ENCODE results near the gene PSMB11. TPM values are rescaled to one million over a fixed set of nuclear protein-coding genes. Genes with fewer than 3 reads are reported as not detected.
"Not testable (repeated sequence)": the region's sequence is repeated elsewhere in the genome, so short reads cannot be mapped to it uniquely, and the experiment has no call there.

Gene PSMB11
- not detected for total RNA-seq

- Mint-ChIP-seq H3K9me3 (no peaks in the 10 kb centered on the region), H3K36me3 (no peaks in the 10 kb centered on the region), H3K4me3 (no peak within 1 kb of the TSS), H3K27ac (no peak within 1 kb of the TSS), H3K4me1 (ENCODE audit: low read depth in 2 of 2) (no peaks in the 10 kb centered on the region), H3K27me3 (peaks cover 0 to 2% of the 10 kb centered on the region in 2 donors)
- peak; percentile 8 to 13 for ATAC-seq
- no peak for DNase-seq (ENCODE audit: low spot score)
Measured at GRCh38 chr14:23042162-23042965, at the start of gene PSMB11. PSMB11 (plus strand) TSS chr14:23042212; CDS start chr14:23042226, 14 bp downstream.

GRCh38 chr14:22993517-22993916 is 48.5 kb upstream of the PSMB11 start:
- Mint-ChIP-seq H3K9me3 (no peaks in the 10 kb centered on the region), H3K27ac (no peak overlapping the region), H3K27me3 (no peaks in the 10 kb centered on the region), H3K36me3 (no peaks in the 10 kb centered on the region), H3K4me3 (no peak overlapping the region), H3K4me1 (ENCODE audit: low read depth in 2 of 2) (no peaks in the 10 kb centered on the region)
- no peak for DNase-seq (ENCODE audit: low spot score)
- no peak for ATAC-seq

- no peak overlapping the region for H3K27ac Mint-ChIP-seq
- ATAC-seq (no peak), DNase-seq (ENCODE audit: low spot score) (no peak)
- H3K4me1 Mint-ChIP-seq (ENCODE audit: low read depth in 2 of 2), result no peaks in the 10 kb centered on the region
- H3K9me3 Mint-ChIP-seq, result no peaks in the 10 kb centered on the region
- H3K27me3 Mint-ChIP-seq, result no peaks in the 10 kb centered on the region
- no peaks in the 10 kb centered on the region for H3K36me3 Mint-ChIP-seq
- H3K4me3 Mint-ChIP-seq, result no peak overlapping the region
Measured at GRCh38 chr14:22994762-22995275, 47.2 kb upstream of the PSMB11 start.

GRCh38 chr14:22995889-22996625 is 46.0 kb upstream of the PSMB11 start:
- peak in 1 of 2 donors; percentile 40 for ATAC-seq
- H3K4me1 Mint-ChIP-seq (ENCODE audit: low read depth in 2 of 2), result no peaks in the 10 kb centered on the region

DNA sequence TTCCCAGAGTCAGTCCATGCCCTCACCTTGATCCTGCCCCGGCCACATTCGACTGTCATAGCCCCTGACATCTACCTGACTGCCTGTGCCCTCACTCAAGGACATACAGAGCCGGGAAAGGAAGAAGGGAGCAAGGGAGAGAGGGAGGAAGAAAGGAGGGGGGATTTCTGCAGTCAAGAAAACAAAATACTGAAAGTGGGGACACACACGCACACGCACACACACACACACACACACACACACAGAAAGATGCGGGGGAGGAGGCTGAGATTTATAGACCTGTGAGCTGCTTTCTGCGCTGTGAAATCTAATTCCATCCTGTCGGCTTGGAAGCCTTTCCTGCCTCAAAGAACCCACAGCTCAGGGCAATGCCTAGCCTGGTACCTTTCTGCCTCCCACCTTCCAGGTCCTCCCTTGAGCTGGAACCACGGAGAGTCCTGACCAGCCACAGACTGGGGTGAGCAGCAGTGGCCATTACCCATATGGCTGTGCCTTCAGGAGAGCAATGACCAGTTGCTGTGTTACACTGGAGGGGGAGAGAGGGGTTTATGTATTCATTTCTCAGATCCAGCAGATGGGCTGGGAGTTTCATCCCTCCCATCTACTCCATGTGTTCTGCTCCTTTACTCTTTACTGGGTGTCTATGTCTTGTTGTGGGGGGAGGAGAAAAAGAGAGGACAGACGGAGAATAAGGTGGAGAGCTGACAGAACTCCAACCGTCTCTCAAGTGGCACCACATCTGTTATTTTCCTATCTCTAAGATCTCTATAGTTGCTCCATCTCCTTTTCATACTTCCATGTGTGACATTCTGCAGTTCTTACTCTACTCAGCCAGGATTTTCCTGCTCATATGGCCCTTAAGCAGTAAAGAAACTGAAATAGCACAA is 45.0 kb upstream of the PSMB11 start:
- H3K27me3 Mint-ChIP-seq, result no peaks in the 10 kb centered on the region
- DNase-seq (ENCODE audit: low spot score) (no peak), ATAC-seq (no peak)
- no peak overlapping the region for H3K4me3 Mint-ChIP-seq
- no peaks in the 10 kb centered on the region for H3K36me3 Mint-ChIP-seq
- no peaks in the 10 kb centered on the region for H3K9me3 Mint-ChIP-seq
- H3K27ac Mint-ChIP-seq, result no peak overlapping the region
- no peaks in the 10 kb centered on the region for H3K4me1 Mint-ChIP-seq (ENCODE audit: low read depth in 2 of 2)

More at GRCh38 chr14:22995889-22996625, 46.0 kb upstream of the PSMB11 start:
- Mint-ChIP-seq H3K27ac (no peak overlapping the region), H3K36me3 (no peaks in the 10 kb centered on the region), H3K27me3 (no peaks in the 10 kb centered on the region), H3K9me3 (no peaks in the 10 kb centered on the region), H3K4me3 (no peak overlapping the region)
- DNase-seq (ENCODE audit: low spot score), result no peak

DNA sequence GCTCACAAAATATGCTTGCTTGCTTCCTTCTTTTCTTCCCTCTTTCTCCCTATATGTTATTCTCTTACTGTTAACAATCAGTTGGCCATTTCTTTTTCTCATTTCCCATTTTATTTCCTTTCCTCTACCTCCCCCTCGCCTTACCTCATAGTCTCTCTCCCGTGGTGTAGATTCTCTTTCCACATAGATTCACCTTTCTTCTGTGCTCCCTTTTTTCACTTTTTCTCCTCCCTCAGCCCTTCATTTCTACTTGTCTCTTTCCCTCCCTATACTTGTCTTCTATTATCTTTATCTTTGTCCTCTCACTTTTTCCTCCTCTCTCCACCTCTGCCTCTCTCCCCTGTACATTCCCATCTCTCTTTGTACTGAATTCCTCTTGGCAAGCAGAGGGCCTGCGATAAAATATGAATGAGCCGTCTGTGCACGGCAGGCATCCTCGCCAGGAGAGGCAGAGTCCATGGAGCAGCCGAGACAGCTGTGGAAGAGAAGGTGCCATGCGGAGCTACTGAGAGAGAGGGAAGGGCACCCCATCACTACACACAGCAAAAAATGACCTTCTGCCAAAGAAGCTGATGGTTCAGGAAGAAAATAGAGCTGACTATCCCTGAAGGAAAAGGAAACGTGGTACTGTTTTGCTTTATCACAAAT is 44.2 kb upstream of the PSMB11 start:
- Mint-ChIP-seq H3K36me3 (no peaks in the 10 kb centered on the region), H3K9me3 (no peaks in the 10 kb centered on the region), H3K27ac (no peak overlapping the region), H3K4me1 (ENCODE audit: low read depth in 2 of 2) (no peaks in the 10 kb centered on the region), H3K27me3 (no peaks in the 10 kb centered on the region), H3K4me3 (no peak overlapping the region)
- no peak for DNase-seq (ENCODE audit: low spot score)
- ATAC-seq, result no peak

- H3K4me1 Mint-ChIP-seq (ENCODE audit: low read depth in 2 of 2), result no peaks in the 10 kb centered on the region
- H3K9me3 Mint-ChIP-seq, result no peaks in the 10 kb centered on the region
- no peak overlapping the region for H3K27ac Mint-ChIP-seq
- DNase-seq (ENCODE audit: low spot score) (no peak), ATAC-seq (no peak)
- H3K27me3 Mint-ChIP-seq, result no peaks in the 10 kb centered on the region
- no peaks in the 10 kb centered on the region for H3K36me3 Mint-ChIP-seq
- H3K4me3 Mint-ChIP-seq, result no peak overlapping the region
Measured at GRCh38 chr14:22998329-22999012, 43.5 kb upstream of the PSMB11 start.

DNA sequence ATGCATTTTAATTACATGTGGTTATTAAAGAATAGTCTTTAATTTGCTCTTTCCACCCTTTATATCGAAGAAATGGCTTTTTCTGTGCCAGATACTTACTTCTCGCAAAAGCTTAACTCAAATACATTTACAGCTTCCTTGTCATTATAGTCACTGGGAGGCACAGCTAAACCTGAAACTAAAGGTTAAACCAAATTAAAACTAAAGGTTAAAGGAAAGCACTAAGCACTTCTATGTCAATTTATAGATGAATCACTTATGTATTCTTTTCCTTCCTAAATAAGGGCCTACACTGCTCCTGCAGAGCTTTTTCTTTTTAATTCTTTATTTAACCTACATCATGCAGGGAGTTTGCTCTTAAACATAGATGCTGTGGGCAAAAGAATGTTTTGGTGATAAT is 41.2 kb upstream of the PSMB11 start:
- H3K27ac Mint-ChIP-seq, result no peak overlapping the region
- H3K4me1 Mint-ChIP-seq (ENCODE audit: low read depth in 2 of 2), result peaks cover 4 to 8% of the 10 kb centered on the region in 2 donors
- ATAC-seq (no peak), DNase-seq (ENCODE audit: low spot score) (no peak)
- no peaks in the 10 kb centered on the region for H3K27me3 Mint-ChIP-seq
- H3K36me3 Mint-ChIP-seq, result no peaks in the 10 kb centered on the region
- no peak overlapping the region for H3K4me3 Mint-ChIP-seq
- no peaks in the 10 kb centered on the region for H3K9me3 Mint-ChIP-seq

GRCh38 chr14:23002592-23002991 is 39.4 kb upstream of the PSMB11 start:
- DNase-seq (ENCODE audit: low spot score), result no peak
- H3K27ac Mint-ChIP-seq, result no peak overlapping the region
- no peak overlapping the region for H3K4me3 Mint-ChIP-seq
- H3K36me3 Mint-ChIP-seq, result no peaks in the 10 kb centered on the region
- peaks cover 11 to 24% of the 10 kb centered on the region in 2 donors for H3K4me1 Mint-ChIP-seq (ENCODE audit: low read depth in 2 of 2)
- no peaks in the 10 kb centered on the region for H3K27me3 Mint-ChIP-seq
- ATAC-seq, result no peak
- H3K9me3 Mint-ChIP-seq, result no peaks in the 10 kb centered on the region

- Mint-ChIP-seq H3K27ac (peak overlapping the region in 1 of 2 donors; percentile 14), H3K4me1 (ENCODE audit: low read depth in 2 of 2) (peaks cover 18 to 37% of the 10 kb centered on the region in 2 donors)
- H3K9me3 Mint-ChIP-seq; H3K36me3 Mint-ChIP-seq; DNase-seq (ENCODE audit: low spot score); H3K27me3 Mint-ChIP-seq; ATAC-seq; H3K4me3 Mint-ChIP-seq: not testable (repeated sequence)
Measured at GRCh38 chr14:23004274-23004673, 37.7 kb upstream of the PSMB11 start.

DNA sequence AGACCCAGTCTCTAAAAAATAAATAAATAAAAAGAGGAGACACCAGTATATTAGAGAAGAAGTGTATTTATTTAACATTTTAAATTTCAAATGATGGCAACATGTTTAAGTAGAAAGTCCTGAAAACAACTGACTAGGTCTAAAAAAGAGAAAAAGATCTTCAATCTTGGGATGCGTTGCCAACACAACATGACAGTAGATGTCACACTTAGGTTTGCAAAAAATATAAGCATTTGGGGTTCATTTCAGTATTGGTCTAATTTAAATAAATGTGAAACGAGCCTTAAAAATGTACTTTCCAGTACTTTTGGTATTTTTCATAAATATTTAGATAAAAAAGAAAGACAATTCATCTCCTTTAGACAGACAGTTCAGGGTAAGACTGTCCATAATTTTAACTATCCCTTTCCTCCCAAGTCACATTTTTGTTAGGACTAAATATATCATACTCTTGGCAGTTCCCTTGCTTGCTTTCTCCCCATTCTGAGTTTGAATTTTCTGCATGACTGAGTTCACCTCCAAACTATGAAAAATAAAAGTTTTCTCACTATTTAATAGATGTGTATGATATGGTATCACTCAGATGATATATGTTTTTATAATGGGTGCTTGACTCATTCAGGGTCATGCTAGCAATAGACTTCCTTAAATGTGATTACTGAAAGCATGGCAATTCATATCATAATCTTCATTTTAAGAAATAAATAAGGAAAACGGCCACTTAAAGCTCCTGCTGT is 36.4 kb upstream of the PSMB11 start:
- DNase-seq (ENCODE audit: low spot score) (no peak), ATAC-seq (no peak)
- H3K27ac Mint-ChIP-seq, result peak overlapping the region; percentile 95 to 96
- no peaks in the 10 kb centered on the region for H3K27me3 Mint-ChIP-seq
- H3K9me3 Mint-ChIP-seq, result no peaks in the 10 kb centered on the region
- H3K4me3 Mint-ChIP-seq, result peak overlapping the region; percentile 99
- H3K36me3 Mint-ChIP-seq, result no peaks in the 10 kb centered on the region
- peaks cover 24 to 42% of the 10 kb centered on the region in 2 donors for H3K4me1 Mint-ChIP-seq (ENCODE audit: low read depth in 2 of 2)

GRCh38 chr14:23006188-23006534 is 35.9 kb upstream of the PSMB11 start:
- H3K4me1 Mint-ChIP-seq (ENCODE audit: low read depth in 2 of 2), result peaks cover 25 to 43% of the 10 kb centered on the region in 2 donors
- no peak for DNase-seq (ENCODE audit: low spot score)
- H3K27me3 Mint-ChIP-seq, result no peaks in the 10 kb centered on the region
- peak overlapping the region; percentile 95 to 96 for H3K27ac Mint-ChIP-seq
- no peak for ATAC-seq
- H3K4me3 Mint-ChIP-seq, result peak overlapping the region; percentile 99
- H3K36me3 Mint-ChIP-seq, result no peaks in the 10 kb centered on the region
- H3K9me3 Mint-ChIP-seq, result no peaks in the 10 kb centered on the region

Measured in natural killer cell treated with Interleukin-12 subunit alpha and Interleukin-12 subunit beta and Interleukin-15 and Interleukin-18, amount 100 ng/mL, for 72 hours (primary cell).